Suprapubic skin (tissue), 4 donors: ENCODE data around the gene RSPRY1. TPM values are rescaled to one million over a fixed set of nuclear protein-coding genes. Genes with fewer than 3 reads are reported as not detected.

Experiments used
- DNase-seq, 2 donors: peaks; one replicate each; pipeline ENCODE4 v3.0.0-alpha.2; 2019; ENCODE audit warnings: low spot score in 2 of 2
- H3K27ac ChIP-seq: fragments of 200-600 bp; sonication (generic); one replicate; pipeline ENCODE4 v1.5.1; 2019
- H3K27me3 ChIP-seq: fragments of 200-600 bp; sonication (generic); one replicate; pipeline ENCODE4 v1.5.1; 2019
- H3K36me3 ChIP-seq: fragments of 200-600 bp; sonication (generic); one replicate; pipeline ENCODE4 v1.5.1; 2019
- H3K4me1 ChIP-seq: fragments of 200-600 bp; sonication (generic); one replicate; pipeline ENCODE4 v1.5.1; 2019
- H3K4me3 ChIP-seq: fragments of 200-600 bp; sonication (generic); one replicate; pipeline ENCODE4 v1.5.1; 2019; ENCODE audit warnings: mild to moderate bottlenecking
- H3K9me3 ChIP-seq: fragments of 200-600 bp; sonication (generic); one replicate; pipeline ENCODE4 v1.5.1; 2019
- CTCF ChIP-seq, 2 donors: fragments of 200-600 bp in 1 of 2; fragments of 450-650 bp in 1 of 2; sonication (generic) in 1 of 2; IDR thresholded peaks; one replicate each; pipeline ENCODE4 v1.5.1; 2016 to 2019; ENCODE audit warnings: antibody characterized with exemption in 2 of 2, mild to moderate bottlenecking in 1 of 2, moderate library complexity in 1 of 2
- EP300 ChIP-seq: sonication (generic); formaldehyde crosslinking; IDR thresholded peaks from one replicate; pipeline ENCODE4 v1.6.1; 2017; ENCODE audit warnings: antibody characterized with exemption
- POLR2A ChIP-seq, 2 donors: fragments of 450-650 bp; IDR thresholded peaks; one replicate each; pipeline ENCODE4 v1.6.1; 2017; ENCODE audit warnings: antibody characterized with exemption in 2 of 2, mild to moderate bottlenecking in 2 of 2, moderate library complexity in 2 of 2
- POLR2AphosphoS5 ChIP-seq, 3 donors: sonication (generic); formaldehyde crosslinking; IDR thresholded peaks; one replicate each; pipeline ENCODE4 v1.6.1; 2017; ENCODE audit warnings: antibody characterized with exemption in 3 of 3
- WGBS: methylation state at CpG from one replicate; pipeline ENCODE4 v1.1.5; 2018; 5-methylcytosine and 5-hydroxymethylcytosine counted together
- total RNA-seq, 4 donors: library from RNA; depleted of rRNA; stranded (reverse); fragments of >200 nt; gene quantifications; one replicate each; pipeline ENCODE4 v1.1.0, GENCODE V29; 2016

The RSPRY1 gene
- 10 to 100 TPM; 16.3 to 48.3 (median 35.2) TPM for total RNA-seq

GRCh38 chr16:57185945-57186871 lies at the start of gene RSPRY1, which contains the start of gene PSME3IP1:
Gene RSPRY1, plus strand, starts transcription at chr16:57186329. Its CDS starts 18,330 bp downstream, at chr16:57204659.
Gene PSME3IP1, minus strand, starts transcription at chr16:57186039. Its CDS starts 12,185 bp downstream, at chr16:57173854.
- peak; percentile 98 to 99 for DNase-seq
- H3K27me3 ChIP-seq: no peaks in the 10 kb centered on the region
- no peaks in the 10 kb centered on the region for H3K9me3 ChIP-seq
- TF ChIP-seq POLR2A (IDR thresholded peaks at IDR 0.05) (peak; percentile 57 to 92), CTCF (IDR thresholded peaks at IDR 0.05) (no peak), POLR2AphosphoS5 (IDR thresholded peaks at IDR 0.05) (peak; percentile 9 to 87 (median 24))
- peak within 1 kb of the TSS; percentile 97 for H3K27ac ChIP-seq
- WGBS: under 1% methylated on average over 33 of the region's 64 CpGs
- H3K4me1 ChIP-seq: peaks cover 37% of the 10 kb centered on the region
- H3K36me3 ChIP-seq: no peaks in the 10 kb centered on the region
- peak within 1 kb of the TSS; percentile 98 for H3K4me3 ChIP-seq

- no peak for DNase-seq
- H3K36me3 ChIP-seq: no peaks in the 10 kb centered on the region
Observed at GRCh38 chr16:57137043-57137442, 49.1 kb upstream of the RSPRY1 start.

GRCh38 chr16:57137566-57138273 lies 48.4 kb upstream of the RSPRY1 start:
- DNase-seq: no peak
- H3K4me3 ChIP-seq: no peak overlapping the region
- no peaks in the 10 kb centered on the region for H3K27me3 ChIP-seq
- H3K36me3 ChIP-seq: no peaks in the 10 kb centered on the region
- H3K9me3 ChIP-seq: no peaks in the 10 kb centered on the region
- WGBS: 78% methylated on average over 7 of the region's 10 CpGs
- TF ChIP-seq POLR2AphosphoS5 (IDR thresholded peaks at IDR 0.05) (no peak), POLR2A (IDR thresholded peaks at IDR 0.05) (no peak), CTCF (IDR thresholded peaks at IDR 0.05) (no peak), EP300 (no peak)
- peaks cover 34% of the 10 kb centered on the region for H3K4me1 ChIP-seq
- no peak overlapping the region for H3K27ac ChIP-seq

More at GRCh38 chr16:57137043-57137442, 49.1 kb upstream of the RSPRY1 start:
- H3K4me3 ChIP-seq: no peak overlapping the region
- no peaks in the 10 kb centered on the region for H3K9me3 ChIP-seq
- peaks cover 28% of the 10 kb centered on the region for H3K4me1 ChIP-seq
- H3K27me3 ChIP-seq: no peaks in the 10 kb centered on the region
- WGBS: 84% methylated on average over 14 of the region's 14 CpGs
- TF ChIP-seq POLR2AphosphoS5 (IDR thresholded peaks at IDR 0.05) (no peak), EP300 (no peak), POLR2A (IDR thresholded peaks at IDR 0.05) (no peak), CTCF (IDR thresholded peaks at IDR 0.05) (no peak)
- H3K27ac ChIP-seq: no peak overlapping the region

GRCh38 chr16:57138281-57138935 lies 47.7 kb upstream of the RSPRY1 start:
- no peaks in the 10 kb centered on the region for H3K36me3 ChIP-seq
- H3K4me3 ChIP-seq: no peak overlapping the region
- no peaks in the 10 kb centered on the region for H3K9me3 ChIP-seq
- H3K27ac ChIP-seq: no peak overlapping the region
- WGBS: 85% methylated on average over 10 of the region's 10 CpGs
- DNase-seq: peak in 1 of 2 donors; percentile 54
- TF ChIP-seq CTCF (IDR thresholded peaks at IDR 0.05): no peak
- no peak for TF ChIP-seq EP300
- TF ChIP-seq POLR2AphosphoS5 (IDR thresholded peaks at IDR 0.05): no peak
- no peak for TF ChIP-seq POLR2A (IDR thresholded peaks at IDR 0.05)
- no peaks in the 10 kb centered on the region for H3K27me3 ChIP-seq
- H3K4me1 ChIP-seq: peaks cover 38% of the 10 kb centered on the region
